Smooth muscle cell of the coronary artery (primary cell): ENCODE results near the gene NDUFAF8. TPM values are rescaled to one million over a fixed set of nuclear protein-coding genes. Genes with fewer than 3 reads are reported as not detected.

ENCODE experiments used
- total RNA-seq: library from RNA; depleted of rRNA; stranded (reverse); fragments of >200 nt; gene quantifications from 2 replicates; pipeline ENCODE4 v1.2.3, GENCODE V29; 2014; ENCODE audit warnings: low replicate concordance

The NDUFAF8 gene
- 45.4 and 98.8 TPM in 2 replicates for total RNA-seq

GRCh38 chr17:81238815-81239713, at the start of gene NDUFAF8, which contains the start of gene TEPSIN:
Gene NDUFAF8 (plus strand): TSS chr17:81239318. CDS start chr17:81239364, 46 bp downstream.
Gene TEPSIN (minus strand): TSS chr17:81239055. CDS start chr17:81239033, 22 bp downstream.

GRCh38 chr17:81222906-81223761, 16.0 kb upstream of the NDUFAF8 start, which contains the start of gene CEP131:
Gene CEP131 (minus strand): TSS chr17:81222965. CDS start chr17:81220056, 2,909 bp downstream.

Other genes with a start within 250 kb of the NDUFAF8 start
- 11.9 and 13.2 TPM in 2 replicates for gene CHMP6, start 247.5 kb upstream of the NDUFAF8 start, total RNA-seq
- 4.5 and 14.0 TPM in 2 replicates for gene BAIAP2, start 204.2 kb upstream of the NDUFAF8 start, total RNA-seq
- not detected in 2 replicates for gene PVALEF, start 73.8 kb upstream of the NDUFAF8 start, total RNA-seq
- under 0.01 and 0.15 TPM in 2 replicates for gene AATK, start 73.1 kb upstream of the NDUFAF8 start, total RNA-seq
- 10.6 and 12.3 TPM in 2 replicates for gene CEP131, start 16.4 kb upstream of the NDUFAF8 start, total RNA-seq
- gene TEPSIN, start 263 bp upstream of the NDUFAF8 start, total RNA-seq = 5.3 and 8.9 TPM in 2 replicates
- gene SLC38A10, start 56.0 kb downstream of the NDUFAF8 start, total RNA-seq = 62.0 and 70.7 TPM in 2 replicates
- gene BAHCC1, start 156.1 kb downstream of the NDUFAF8 start, total RNA-seq = 1.6 and 3.8 TPM in 2 replicates